HG03097 (cell line): ENCODE data around the gene INPP5E.

ENCODE experiments used
- ATAC-seq: cut with Tn5 transposase; IDR thresholded peaks from one replicate; pipeline ENCODE4 v1.9.1; 2021; ENCODE audit not compliant: unreplicated experiment, low FRiP score

Gene INPP5E, protein sequence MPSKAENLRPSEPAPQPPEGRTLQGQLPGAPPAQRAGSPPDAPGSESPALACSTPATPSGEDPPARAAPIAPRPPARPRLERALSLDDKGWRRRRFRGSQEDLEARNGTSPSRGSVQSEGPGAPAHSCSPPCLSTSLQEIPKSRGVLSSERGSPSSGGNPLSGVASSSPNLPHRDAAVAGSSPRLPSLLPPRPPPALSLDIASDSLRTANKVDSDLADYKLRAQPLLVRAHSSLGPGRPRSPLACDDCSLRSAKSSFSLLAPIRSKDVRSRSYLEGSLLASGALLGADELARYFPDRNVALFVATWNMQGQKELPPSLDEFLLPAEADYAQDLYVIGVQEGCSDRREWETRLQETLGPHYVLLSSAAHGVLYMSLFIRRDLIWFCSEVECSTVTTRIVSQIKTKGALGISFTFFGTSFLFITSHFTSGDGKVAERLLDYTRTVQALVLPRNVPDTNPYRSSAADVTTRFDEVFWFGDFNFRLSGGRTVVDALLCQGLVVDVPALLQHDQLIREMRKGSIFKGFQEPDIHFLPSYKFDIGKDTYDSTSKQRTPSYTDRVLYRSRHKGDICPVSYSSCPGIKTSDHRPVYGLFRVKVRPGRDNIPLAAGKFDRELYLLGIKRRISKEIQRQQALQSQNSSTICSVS

DNA sequence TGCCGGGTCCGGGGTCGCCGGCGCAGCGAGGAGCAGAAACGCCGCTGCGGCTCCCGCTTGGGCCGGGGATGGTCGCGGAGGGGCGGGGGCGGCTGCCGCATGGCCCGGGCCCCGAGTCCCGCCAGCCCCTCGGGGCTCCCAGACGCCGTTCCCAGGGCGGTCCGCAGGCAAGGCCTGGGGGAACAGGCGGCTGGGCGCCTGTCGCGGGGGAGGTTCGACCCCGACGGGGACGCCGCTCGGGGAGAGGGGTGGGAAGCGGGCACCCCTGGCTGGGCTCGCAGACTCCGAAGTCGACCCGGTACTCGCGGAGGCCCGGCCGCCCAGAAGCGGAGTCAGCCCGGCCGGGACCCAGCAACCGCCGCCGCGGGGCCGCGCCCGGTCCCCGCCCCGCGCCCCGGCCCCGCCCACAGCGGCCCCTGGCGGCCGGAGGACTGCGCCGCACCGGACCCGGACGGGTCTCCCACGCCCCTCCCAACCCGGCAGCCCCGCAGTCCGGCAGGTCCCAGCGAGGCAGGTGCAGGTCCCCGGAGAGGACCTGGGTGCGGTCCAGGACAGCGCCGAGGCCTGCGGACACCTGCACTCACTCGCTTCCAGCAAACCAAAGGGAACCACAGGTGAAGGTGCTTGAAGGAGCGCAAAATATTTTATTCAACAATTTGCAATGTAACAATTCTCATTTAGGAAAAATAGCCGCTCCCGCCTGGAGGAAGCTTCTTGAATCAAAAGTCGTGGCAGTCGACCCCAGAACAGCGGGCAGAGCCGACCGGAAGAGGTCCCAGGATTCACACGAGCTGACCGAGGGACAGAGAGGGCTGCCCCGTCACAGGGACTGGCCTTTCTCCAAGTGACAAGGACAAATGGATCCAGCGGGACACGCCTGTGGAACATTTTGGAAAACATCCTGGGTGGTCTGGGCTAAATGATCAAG, at the start of gene INPP5E:
Gene INPP5E (minus strand): TSS at position 365 of the 928 bp plus-strand sequence. CDS start 426 bp downstream, outside the sequence.
- peak; percentile 53 for ATAC-seq

- no peak for ATAC-seq
Observed at GRCh38 chr9:136488247-136489214, 48.9 kb upstream of the INPP5E start.

DNA sequence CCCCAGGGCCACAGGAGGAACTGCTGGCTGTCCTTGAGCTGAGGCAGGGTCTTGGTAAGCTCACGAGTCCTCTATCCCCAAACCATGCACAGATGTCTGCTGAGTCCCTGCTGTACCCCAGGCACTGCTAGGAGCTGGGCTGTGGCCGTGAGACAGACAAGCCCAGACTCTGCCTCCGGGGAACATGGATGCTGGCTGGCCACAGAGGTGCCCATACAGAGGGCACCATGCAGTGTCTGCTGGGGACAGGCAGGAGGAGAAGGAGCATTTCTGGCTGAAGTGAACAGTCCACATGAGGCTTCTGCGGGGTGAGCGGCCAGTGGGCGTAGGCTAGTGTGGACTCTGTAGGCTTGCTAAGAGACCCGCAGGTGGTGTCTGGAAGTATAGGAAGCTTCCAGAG, 48.0 kb upstream of the INPP5E start:
- ATAC-seq: no peak

DNA sequence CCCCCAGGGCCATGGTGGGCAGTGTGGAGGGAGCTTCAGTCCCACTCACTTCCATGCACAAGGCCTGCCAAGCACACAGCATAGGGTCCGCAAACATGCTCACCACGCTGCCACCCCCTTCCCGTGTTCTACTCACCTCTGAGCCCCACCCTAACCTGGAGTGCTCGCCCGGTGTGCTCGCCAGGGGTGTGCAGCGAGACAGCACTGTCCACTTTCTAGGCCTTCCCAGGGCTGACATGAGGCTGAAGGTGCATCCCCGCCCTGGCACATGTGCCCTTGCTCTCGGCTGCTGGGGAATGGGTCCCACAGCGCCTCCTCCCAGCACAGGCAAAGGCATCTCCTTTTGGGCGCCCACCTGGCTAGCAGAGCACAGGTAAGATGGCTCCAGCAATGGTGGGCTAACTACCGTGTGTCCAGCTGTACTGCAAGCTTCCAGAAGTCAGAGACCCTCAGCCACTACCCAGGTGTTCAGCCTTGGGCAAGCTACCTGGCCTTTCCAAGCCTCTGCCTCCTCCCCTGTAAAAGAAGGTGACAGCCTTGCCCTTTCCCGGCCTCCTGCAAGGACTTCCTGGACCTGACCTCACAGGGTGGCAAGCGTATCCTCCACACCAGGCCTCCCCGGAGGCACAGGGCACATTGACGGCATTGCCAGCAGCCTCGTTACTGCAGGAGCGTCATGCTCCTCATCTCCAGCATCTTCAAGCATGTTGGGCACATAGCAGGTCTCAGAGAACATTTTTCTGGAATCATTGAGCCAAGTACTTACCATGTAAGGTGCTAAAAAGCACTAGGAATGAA, 47.4 kb upstream of the INPP5E start:
- no peak for ATAC-seq

GRCh38 chr9:136486131-136486530, 46.5 kb upstream of the INPP5E start:
- ATAC-seq: no peak

DNA sequence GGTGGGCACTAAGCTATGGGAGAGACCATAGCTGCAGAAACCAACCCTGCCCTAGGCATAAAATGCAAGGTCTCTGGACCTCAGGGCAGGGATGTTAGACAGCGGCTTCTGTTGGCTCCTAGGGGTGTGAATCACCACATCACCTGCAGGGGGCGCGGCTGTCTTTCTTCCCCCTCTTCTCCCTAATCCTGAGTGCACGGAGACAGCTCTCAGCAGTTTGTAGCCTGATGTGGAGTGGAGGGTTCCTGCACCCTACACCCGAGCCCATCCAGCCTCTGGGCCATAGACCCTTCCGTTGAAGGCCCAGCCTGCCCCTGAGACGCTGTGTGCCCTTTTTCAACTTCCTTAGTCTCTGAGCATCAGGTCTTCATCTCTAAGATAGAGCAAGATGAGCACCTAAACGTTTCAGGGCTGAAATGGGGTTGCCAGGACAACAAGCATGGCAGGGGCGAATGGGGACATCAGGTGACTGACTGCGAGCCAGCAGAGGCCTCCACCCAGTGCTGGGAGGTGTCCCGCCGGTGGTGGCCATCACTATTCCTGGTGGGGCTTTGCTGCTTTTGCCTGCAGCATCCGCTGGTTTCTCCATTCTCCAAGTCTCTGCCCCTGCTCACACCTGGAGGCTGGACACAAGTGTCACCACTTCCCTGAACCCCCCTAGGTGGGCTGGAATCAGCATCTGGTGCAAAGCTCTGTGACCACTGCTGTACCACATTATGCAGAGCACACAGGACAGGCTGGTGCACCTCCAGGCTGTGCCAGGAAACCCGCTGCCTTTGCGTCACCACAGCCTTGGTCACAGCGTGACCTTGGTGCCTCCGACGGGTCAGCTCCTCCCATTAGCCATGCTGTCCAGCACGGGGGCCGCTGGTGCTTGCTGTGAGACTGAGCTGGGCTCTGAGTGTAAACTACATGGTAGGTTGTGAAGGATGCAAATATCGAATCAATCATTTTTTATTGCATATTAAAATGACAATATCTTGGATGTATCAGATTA, 45.7 kb upstream of the INPP5E start:
- no peak for ATAC-seq

DNA sequence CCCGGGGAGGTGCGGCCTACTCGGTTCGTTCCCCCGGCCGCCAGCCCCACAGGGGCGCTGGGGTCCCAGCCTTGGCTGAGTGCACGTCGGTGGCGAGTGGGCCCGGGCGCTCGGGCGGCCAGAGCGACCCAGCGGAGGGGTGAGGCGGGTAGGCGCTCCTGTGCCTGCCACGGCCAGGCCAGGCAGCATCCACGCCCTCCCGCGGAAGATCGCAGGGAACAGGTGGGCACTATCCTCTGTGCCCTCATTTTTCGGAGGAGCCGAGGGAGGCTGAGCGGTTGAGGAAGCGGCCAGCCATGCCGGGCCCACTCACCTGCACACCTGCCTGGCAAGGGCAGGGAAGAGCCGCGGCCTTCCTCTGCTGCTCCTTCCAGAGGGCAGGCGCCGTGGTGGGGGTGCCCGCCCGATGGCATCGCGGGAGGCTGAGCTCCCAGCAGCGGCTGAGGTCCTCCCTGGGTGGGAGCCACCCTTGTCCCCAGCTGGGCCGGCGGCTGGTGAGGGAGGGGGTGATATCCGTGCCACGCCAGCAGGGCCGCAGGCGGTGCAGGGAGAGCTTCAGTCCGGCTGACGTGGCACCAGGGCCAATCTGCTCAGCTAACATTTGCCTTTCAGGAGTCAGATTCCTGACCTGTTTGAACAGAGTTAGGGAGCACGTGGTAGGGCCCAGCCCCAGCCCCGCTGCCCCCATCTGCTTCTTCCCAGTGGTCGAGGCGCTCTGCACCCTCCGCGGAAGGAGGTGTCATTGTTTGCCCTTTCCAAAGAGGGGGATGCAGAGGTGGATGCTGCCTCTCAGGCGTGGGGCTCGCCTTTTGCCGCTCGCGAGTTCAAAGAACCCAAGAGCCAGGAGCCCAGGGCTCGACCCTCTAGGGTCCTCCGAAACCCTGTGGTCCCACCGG, 44.8 kb upstream of the INPP5E start:
- no peak for ATAC-seq

GRCh38 chr9:136483589-136484152, 44.0 kb upstream of the INPP5E start:
- peak; percentile 50 for ATAC-seq

DNA sequence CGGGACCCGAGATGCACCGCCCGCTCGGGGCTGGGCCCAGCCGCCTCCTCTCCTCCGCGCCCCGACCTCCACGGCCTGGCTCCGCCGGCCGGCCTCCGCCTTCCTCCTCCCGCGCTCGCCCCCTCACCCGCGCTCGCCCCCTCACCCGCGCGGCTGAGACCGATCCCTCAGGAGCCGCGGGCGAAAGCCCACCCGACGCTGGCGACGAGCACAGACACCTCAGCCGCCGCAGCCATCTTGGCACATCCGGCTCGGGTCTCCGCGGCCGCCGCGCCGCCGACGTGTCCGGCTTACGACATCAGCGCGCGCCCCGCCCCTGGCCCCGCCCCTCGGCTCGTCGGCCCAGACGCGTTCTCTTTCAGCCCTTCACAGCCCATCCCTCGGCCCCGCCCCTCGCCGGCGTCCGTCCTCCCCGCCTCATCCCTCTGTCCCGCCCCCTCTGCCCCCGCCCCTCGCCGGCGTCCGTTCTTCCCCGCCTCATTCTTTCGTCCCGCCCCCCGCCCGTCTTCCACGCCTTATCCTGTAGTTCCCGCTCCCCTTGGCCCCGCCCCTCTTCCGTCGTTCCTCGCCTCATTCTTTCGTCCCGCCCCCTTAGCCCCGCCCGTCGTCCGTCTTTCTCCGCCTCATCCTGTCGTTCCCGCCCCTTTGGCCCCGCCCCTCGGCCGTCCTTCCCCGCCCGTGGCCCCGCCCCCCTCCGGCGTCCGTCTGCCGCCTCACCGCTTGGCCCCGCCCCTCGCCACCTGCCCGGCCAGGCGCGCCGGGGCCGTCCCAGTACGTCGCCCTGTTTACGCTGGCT, 43.3 kb upstream of the INPP5E start, which contains the start of gene SEC16A:
Gene SEC16A (minus strand): TSS at position 248 of the 796 bp plus-strand sequence. CDS start 5,425 bp downstream, outside the sequence.
- peak; percentile 52 for ATAC-seq

GRCh38 chr9:136482046-136482792, 42.6 kb upstream of the INPP5E start:
- ATAC-seq: no peak

DNA sequence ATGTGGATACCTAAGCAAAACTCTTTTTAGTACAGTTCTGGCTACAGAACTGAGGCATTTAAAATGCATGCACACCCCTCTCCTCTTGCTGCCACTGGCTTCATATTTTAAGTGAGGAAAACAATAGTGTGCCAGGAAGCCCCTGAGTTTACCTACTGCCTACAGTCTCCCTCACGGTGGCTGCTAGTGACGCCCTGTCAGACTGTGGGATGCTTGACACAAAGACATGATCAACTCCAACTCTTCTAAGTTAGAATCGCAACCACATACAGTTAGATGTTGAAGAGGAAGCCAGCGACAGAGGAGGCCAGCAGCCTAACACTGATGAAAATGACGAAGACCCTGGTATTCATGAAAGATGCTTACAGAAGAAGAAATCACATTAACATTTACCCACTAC, 41.9 kb upstream of the INPP5E start:
- no peak for ATAC-seq

GRCh38 chr9:136476369-136477150, 36.9 kb upstream of the INPP5E start:
- ATAC-seq: no peak

GRCh38 chr9:136474974-136475865, 35.6 kb upstream of the INPP5E start:
- ATAC-seq: no peak
